HEK293 (cell line): ENCODE results near the gene EVC2.

Experiments used
- ZBTB8A ChIP-seq: fragments of 450-650 bp; formaldehyde crosslinking; IDR thresholded peaks from 2 replicates; pipeline ENCODE4 v1.5.1; 2016; ENCODE audit warnings: missing biosample characterization, missing genetic modification characterization
- ZNF10 ChIP-seq: fragments of 450-650 bp; formaldehyde crosslinking; IDR thresholded peaks from 2 replicates; pipeline ENCODE4 v1.5.1; 2017; ENCODE audit warnings: missing biosample characterization, missing genetic modification characterization
- ZNF335 ChIP-seq: fragments of 450-650 bp; formaldehyde crosslinking; conservative IDR thresholded peaks from 2 replicates; pipeline ENCODE4 v1.5.1; 2016; ENCODE audit warnings: missing biosample characterization, missing genetic modification characterization
- ZNF776 ChIP-seq: fragments of 450-650 bp; formaldehyde crosslinking; IDR thresholded peaks from 2 replicates; pipeline ENCODE4 v1.5.0; 2017; ENCODE audit warnings: missing biosample characterization, missing genetic modification characterization, borderline replicate concordance
- TF ChIP-seq, protein P1 (sequence below): fragments of 450-650 bp; formaldehyde crosslinking; IDR thresholded peaks from 2 replicates; pipeline ENCODE4 v1.5.1; 2017; ENCODE audit warnings: missing biosample characterization, mild to moderate bottlenecking, missing genetic modification characterization, moderate library complexity
- TF ChIP-seq, protein P2 (sequence below): fragments of 450-650 bp; formaldehyde crosslinking; IDR thresholded peaks from 2 replicates; pipeline ENCODE4 v1.5.1; 2016; ENCODE audit warnings: missing biosample characterization, missing genetic modification characterization
- TF ChIP-seq, protein P3 (sequence below): fragments of 450-650 bp; formaldehyde crosslinking; IDR thresholded peaks from 2 replicates; pipeline ENCODE4 v1.5.0; 2017; ENCODE audit warnings: missing biosample characterization, missing genetic modification characterization, borderline replicate concordance

DNA sequence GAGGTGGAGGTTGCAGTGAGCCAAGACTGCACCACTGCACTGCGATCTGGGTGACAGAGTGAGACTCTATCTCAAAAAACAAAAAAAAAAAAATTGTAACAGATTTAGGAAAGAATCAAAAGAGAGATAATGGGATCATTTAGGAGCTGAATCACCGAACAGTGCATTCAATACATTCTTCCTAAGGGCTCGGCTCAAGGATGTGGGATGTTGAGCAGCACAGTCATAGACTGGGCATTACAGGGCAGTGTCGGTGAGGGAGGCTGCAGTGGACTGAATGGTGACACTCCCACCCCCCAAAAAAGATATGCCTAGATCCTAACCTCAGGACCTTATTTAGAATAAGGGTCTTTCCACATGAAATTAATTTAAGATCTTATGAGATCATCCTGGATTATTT is 70.0 kb downstream of the EVC2 start:
- TF ChIP-seq, protein P1, sequence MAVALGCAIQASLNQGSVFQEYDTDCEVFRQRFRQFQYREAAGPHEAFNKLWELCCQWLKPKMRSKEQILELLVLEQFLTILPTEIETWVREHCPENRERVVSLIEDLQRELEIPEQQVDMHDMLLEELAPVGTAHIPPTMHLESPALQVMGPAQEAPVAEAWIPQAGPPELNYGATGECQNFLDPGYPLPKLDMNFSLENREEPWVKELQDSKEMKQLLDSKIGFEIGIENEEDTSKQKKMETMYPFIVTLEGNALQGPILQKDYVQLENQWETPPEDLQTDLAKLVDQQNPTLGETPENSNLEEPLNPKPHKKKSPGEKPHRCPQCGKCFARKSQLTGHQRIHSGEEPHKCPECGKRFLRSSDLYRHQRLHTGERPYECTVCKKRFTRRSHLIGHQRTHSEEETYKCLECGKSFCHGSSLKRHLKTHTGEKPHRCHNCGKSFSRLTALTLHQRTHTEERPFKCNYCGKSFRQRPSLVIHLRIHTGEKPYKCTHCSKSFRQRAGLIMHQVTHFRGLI (tag by site-specific recombination): no peak
- TF ChIP-seq, protein P2, sequence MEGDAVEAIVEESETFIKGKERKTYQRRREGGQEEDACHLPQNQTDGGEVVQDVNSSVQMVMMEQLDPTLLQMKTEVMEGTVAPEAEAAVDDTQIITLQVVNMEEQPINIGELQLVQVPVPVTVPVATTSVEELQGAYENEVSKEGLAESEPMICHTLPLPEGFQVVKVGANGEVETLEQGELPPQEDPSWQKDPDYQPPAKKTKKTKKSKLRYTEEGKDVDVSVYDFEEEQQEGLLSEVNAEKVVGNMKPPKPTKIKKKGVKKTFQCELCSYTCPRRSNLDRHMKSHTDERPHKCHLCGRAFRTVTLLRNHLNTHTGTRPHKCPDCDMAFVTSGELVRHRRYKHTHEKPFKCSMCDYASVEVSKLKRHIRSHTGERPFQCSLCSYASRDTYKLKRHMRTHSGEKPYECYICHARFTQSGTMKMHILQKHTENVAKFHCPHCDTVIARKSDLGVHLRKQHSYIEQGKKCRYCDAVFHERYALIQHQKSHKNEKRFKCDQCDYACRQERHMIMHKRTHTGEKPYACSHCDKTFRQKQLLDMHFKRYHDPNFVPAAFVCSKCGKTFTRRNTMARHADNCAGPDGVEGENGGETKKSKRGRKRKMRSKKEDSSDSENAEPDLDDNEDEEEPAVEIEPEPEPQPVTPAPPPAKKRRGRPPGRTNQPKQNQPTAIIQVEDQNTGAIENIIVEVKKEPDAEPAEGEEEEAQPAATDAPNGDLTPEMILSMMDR (tag by site-specific recombination): no peak
- TF ChIP-seq ZBTB8A (tag by site-specific recombination): no peak
- no peak for TF ChIP-seq ZNF10 (tag by site-specific recombination)
- TF ChIP-seq ZNF776 (tag by site-specific recombination): no peak
- TF ChIP-seq, protein P3, sequence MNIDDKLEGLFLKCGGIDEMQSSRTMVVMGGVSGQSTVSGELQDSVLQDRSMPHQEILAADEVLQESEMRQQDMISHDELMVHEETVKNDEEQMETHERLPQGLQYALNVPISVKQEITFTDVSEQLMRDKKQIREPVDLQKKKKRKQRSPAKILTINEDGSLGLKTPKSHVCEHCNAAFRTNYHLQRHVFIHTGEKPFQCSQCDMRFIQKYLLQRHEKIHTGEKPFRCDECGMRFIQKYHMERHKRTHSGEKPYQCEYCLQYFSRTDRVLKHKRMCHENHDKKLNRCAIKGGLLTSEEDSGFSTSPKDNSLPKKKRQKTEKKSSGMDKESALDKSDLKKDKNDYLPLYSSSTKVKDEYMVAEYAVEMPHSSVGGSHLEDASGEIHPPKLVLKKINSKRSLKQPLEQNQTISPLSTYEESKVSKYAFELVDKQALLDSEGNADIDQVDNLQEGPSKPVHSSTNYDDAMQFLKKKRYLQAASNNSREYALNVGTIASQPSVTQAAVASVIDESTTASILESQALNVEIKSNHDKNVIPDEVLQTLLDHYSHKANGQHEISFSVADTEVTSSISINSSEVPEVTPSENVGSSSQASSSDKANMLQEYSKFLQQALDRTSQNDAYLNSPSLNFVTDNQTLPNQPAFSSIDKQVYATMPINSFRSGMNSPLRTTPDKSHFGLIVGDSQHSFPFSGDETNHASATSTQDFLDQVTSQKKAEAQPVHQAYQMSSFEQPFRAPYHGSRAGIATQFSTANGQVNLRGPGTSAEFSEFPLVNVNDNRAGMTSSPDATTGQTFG: no peak
- no peak for TF ChIP-seq ZNF335
